ENCODE measurements around the gene GAL3ST2.
"Not testable (repeated sequence)": the region's sequence is repeated elsewhere in the genome, so short reads cannot be mapped to it uniquely, and the experiment has no call there.

DNA sequence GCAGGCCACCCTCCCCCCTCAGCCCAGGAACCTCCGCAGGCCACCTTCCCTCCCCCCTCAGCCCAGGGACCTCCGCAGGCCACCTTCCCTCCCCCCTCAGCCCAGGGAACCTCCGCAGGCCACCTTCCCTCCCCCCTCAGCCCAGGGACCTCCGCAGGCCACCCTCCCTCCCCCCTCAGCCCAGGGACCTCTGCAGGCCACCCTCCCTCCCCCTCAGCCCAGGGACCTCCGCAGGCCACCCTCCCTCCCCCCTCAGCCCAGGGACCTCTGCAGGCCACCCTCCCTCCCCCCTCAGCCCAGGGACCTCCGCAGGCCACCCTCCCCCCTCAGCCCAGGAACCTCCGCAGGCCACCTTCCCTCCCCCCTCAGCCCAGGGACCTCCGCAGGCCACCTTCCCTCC lies 29.6 kb downstream of the GAL3ST2 start:
- TF ChIP-seq, protein P1, sequence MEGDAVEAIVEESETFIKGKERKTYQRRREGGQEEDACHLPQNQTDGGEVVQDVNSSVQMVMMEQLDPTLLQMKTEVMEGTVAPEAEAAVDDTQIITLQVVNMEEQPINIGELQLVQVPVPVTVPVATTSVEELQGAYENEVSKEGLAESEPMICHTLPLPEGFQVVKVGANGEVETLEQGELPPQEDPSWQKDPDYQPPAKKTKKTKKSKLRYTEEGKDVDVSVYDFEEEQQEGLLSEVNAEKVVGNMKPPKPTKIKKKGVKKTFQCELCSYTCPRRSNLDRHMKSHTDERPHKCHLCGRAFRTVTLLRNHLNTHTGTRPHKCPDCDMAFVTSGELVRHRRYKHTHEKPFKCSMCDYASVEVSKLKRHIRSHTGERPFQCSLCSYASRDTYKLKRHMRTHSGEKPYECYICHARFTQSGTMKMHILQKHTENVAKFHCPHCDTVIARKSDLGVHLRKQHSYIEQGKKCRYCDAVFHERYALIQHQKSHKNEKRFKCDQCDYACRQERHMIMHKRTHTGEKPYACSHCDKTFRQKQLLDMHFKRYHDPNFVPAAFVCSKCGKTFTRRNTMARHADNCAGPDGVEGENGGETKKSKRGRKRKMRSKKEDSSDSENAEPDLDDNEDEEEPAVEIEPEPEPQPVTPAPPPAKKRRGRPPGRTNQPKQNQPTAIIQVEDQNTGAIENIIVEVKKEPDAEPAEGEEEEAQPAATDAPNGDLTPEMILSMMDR (conservative IDR thresholded peaks at IDR 0.05; ENCODE audit: low read depth, low read length), result not testable (repeated sequence)
- TF ChIP-seq EZH2 (IDR thresholded peaks at IDR 0.05; ENCODE audit: low read length, unreplicated experiment); EZH2phosphoT487 (IDR thresholded peaks at IDR 0.05; ENCODE audit: borderline replicate concordance, low read length): not testable (repeated sequence)

All from PC-3 (cell line).